CD4-positive, alpha-beta T cell treated with Interleukin-6 for 4 hours (primary cell): Measurements from ENCODE around the gene CSH2.

Source experiments
- DNase-seq: peaks from one replicate; pipeline ENCODE4 v3.0.0-alpha.2; 2020; ENCODE audit warnings: mixed read lengths

Gene CSH2

DNA sequence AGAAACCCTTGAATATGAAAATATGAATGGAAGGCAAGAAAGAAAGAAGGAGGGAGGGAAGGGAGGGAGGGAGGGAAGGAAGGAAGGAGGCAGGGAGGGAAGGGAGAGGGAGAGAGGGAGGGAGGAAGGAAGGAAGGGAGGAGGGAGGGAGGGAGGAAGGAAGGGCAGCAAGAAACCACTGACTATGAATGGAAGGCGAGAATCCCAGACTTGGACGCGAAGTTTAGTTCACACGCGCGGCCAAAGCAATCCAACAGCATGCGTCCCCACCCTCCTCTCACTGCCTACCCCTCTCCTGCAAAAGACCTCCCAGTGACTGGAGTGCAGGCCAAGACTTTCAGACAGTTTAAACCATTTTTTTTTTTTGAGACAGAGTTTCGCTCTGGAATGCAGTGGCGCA lies 23.1 kb downstream of the CSH2 start:
- DNase-seq: no peak

DNA sequence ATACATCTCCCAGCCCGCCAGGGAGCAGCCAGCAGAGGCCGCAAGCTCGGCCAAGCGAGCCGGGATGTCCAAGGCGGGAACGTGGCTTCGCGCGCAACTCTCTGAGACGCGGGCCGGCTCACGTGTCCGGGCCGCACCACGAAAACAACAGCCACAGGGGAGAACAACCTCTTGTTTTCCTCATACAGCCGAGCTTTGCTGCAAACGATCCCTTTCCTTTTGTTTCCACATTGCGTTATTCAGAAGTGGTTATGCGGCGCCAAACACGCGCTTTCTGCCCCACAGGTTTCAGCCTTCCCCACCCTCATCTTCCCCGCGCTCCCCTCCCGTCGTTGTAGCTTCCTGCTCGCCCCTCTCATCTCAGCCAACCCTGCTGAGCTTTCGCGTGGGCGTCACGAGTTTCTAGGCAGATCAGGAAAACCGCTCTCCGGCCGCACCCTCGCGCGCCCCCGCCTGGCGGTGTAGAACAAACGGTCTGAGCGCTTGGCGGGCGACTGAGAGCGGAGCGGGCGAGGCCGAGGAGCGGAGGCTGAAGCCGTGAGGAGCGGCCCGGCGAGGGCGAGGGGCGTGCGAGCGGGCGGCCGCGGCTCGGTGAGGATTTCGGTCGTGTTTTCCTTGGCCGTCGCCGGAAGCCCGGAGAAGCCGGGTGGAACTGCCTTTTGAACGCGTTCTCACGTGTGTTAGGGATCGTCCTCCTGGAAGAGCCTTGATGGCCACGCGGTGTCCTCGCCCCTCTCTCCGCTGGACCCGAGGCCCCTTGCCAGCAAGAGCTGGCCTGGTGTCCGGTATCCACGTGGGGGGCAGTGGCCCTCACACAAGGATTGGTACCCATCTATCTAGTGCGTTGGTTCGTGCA lies 24.4 kb downstream of the CSH2 start:
- peak; percentile 95 for DNase-seq

DNA sequence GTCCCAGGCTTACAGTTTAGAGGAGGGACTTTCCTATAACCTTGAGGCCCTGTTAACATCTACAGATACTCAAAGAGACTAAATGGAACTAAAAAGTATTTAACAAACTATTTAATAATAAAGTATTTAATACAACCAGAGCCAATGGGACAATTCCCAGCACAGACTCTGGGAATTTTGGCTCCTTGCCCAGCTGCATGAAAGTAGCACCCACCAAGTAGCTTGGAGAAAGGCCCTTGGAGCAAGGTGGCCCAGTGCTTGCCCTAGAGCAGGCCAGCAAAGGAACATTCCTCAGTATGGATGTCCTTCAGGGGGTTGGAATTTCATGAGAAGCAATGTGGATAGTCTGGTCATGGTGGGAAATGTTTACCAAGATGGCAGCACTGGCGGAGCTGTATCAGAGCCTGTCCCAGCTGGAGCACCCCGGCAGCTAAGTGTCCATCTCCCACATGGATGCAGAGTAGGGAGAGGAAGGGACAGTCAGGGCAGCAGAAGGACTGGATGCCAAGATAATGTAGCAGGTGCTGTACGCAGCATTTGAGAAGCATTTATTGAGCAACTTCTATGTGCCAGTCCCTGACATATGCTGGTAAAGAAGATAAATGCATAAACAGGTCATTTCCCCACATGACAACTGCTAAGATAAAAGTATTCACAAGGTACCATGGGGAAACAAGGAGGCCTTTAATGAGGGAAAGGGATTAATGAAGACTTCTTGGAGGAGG lies 25.8 kb downstream of the CSH2 start:
- DNase-seq: no peak

- no peak for DNase-seq
Measured at GRCh38 chr17:63845509-63845908, 28.0 kb downstream of the CSH2 start.

DNA sequence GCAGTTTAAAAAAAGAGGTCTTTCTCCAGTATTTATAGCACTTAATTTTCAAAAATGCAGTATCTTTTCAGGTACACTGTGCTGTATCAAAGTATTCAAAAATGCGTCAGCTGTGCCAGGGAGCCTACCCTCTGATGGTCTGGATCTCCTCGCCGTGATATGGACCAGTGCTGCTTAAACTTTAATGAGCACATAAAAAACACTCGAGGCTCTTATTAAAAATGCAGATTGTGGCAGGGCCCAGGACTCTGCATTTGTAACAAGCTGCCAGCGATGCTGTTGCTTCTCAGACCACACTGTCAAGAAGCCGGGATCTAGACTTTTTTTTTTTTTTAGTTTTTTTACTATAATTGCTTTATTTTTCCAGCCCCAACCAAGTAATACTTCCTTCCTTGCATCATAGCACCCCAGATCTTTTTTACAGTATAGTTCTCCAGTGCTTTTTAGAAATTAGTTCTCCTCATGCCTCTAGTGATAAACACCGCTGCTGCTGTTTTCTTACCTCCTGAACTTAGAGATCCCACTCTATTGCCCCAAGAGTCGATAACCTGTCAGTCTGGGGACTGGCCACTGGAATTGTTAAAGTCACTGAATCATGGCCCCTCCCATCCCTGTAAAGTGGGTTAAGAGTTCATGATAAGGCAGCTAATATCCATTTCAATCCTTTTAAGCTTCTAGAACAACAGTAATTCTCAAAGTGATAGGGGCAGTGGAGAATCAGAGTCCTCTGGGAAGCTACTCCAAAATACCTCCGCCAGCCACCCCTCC lies 29.4 kb downstream of the CSH2 start:
- DNase-seq: no peak

DNA sequence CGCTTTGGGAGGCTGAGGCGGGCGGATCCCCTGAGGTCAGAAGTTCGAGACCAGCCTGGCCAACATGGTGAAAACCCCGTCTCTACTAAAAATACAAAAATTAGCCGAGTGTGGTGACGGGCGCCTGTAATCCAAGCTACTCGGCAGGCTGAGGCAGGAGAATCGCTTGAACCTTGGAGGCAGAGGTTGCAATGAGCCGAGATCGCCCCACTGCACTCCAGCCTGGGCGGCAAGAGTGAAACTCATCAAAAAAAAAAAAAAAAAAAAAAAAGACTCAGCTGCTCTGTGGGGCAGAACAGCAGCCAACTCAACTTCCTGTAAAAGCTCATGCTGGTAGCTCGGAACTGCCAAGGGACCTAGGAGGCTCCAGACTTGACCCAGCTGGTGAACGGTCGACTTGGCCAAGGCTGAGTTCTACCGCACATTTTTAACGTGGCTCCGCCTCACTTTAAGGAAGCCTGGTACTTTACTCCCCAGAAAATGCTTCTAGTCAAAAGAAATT lies 30.0 kb downstream of the CSH2 start:
- DNase-seq: peak; percentile 43

DNA sequence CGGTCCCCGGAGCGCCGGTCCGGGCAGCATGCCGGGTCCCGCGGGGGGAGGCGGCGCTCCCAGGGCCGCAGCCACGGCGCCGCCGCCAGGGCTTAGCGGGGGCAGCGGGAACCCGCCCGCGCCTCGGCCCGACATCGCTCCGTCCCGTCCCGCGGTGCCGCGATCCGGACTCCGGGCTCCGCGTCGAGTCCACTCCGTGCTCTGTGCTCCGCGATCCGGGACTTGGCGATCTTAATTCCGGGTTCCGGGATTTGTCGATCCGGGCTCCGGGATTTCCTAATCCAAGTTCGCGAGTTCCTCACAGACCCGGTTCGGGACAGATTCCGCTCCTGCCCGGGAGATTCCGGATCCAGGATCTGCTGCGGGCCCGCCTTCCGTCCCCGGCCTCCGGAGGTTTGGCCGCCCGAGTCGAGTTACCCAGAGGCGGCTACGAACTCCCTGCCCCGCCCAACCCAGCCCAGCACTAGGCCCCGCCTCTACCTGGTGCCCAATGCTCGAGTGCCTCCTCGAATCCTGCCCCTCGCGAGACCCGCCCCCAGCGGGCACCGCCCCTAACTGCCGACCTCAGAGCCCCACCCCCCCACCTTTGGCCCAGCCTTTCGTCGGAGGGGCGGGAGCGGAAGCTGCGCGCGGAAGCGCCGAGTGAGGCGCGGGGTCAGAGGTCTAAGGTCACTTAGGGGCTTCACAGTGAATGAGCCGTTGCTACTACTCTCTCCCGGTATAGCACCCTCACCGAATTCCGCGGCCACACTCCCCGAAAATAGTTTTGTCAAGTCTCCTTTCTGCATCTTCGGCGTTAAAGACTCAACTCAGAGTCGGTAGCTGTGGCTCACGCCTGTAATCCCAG lies 30.7 kb downstream of the CSH2 start, which contains the start of gene SMARCD2:
Gene SMARCD2, minus strand, starts transcription at position 146 of the 847 bp plus-strand sequence. Its CDS starts 11 bp downstream, at position 135.
- DNase-seq: peak; percentile 100

- DNase-seq: no peak
Measured at GRCh38 chr17:63842173-63842539, 31.3 kb downstream of the CSH2 start.

DNA sequence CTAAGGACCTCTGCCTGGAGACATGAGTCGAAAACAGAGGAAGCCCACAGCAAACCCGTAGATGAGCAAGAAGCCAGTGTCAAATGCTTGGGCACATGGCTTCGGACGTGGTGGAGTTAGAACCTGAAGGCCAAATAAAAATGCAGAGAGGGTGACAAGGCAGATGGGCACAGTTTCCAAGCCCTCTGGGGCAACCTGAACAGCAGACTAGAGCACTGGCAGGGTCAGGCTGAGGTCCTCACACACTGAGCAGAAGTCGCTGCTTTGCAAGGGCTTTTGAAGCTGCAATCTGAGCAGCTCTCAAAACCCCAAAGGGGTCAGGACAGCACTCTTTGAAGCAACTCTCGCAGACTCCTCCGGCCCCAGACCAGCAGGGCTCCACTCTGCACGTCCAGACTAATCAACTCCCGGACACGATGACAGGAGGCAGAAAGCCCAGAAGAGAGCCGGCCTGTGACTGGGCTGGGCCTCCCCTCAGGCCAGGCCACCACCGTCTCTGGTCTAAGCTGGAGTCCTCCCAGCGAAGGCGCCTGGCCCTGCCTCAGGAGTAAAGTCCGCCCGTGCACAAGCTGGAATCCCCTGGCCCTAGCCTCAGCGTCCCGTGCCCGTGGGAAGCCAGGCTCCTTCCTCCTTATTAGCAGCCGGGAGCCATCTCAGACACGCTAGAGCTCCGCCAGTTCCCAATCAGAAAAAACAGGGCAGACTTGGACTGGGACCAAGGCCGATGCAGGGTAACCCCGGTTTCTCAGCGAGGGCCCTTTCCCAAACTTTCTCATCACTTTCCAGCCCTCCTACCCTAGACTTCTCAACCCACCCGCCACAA lies 31.9 kb downstream of the CSH2 start:
- DNase-seq: peak; percentile 17

- no peak for DNase-seq
Measured at GRCh38 chr17:63840591-63841349, 32.7 kb downstream of the CSH2 start.

DNA sequence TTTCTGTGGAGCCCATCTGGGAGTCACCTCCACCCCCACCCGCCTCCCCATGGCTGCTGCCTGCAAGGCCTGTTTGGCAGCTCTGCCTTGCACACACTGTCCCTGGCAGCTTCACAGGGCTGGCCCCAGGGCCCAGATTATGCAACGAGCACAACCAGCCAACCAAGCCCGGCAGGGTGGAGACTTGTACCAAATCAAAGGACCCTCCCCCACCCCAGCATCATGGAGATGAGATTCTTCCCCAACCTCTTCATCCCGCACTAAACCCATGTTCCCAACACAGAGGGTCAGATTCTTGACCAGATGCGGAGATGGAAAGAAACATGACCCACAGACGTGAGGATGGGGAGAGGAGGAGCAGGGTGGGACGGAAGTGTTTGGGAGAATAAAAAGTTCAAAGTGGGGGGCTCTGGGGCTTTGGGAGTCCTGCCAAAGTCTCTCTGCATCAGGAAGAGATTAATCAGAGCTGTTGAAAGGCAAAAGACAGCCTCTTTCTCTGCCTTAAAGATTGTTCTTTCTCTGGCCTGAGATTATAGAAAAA lies 34.8 kb downstream of the CSH2 start:
- no peak for DNase-seq

- no peak for DNase-seq
Measured at GRCh38 chr17:63837962-63838600, 35.4 kb downstream of the CSH2 start.

DNA sequence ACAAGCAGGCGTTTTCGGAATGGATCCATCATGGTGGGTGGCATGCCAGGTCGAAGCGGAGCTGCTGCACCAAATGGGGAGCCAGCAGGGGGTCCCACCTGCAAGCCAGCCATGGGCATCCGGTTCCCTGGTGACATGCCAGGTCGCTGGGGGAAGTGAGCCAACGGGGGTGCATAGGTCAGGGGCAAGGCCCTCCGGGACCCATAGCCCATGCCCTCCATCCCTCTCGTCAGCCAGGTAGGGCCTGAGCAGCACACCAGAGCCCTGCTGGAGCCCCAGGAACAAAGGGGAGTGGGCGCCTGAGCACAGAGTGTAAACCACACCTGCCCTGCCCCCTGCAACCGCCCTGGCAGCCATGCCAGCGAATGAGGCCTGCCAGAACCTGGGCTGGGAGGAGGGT lies 36.0 kb downstream of the CSH2 start:
- DNase-seq: no peak

DNA sequence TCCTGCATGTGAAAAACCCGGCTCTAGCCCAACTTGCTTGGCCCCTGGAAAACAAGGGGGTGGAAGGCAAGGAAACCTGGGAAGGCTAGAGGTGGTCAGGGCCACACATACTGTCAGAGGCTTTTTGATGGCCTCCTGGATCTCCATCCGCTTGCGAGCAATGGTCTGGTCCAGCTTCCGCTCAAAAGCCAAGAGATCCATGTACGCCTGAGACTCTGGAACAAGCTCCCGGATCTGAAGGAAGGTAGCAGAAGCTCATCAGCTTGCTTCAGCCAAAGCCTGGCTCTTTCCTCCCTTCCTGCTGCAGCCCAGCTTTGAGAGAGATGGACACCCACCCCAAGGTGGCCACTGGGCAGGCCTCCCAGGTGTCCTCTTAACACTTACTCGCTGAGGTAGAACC lies 36.7 kb downstream of the CSH2 start:
- DNase-seq: no peak

- DNase-seq: no peak
Measured at GRCh38 chr17:63835167-63835720, 38.2 kb downstream of the CSH2 start.

- DNase-seq: peak; percentile 73
Measured at GRCh38 chr17:63834431-63835166, 38.9 kb downstream of the CSH2 start.

- no peak for DNase-seq
Measured at GRCh38 chr17:63833741-63834373, 39.6 kb downstream of the CSH2 start.
